ENCODE results near the gene BSND. TPM values are rescaled to one million over a fixed set of nuclear protein-coding genes. Genes with fewer than 3 reads are reported as not detected.

BSND gene
- total RNA-seq, 1 donor from 2014 or later: not detected

- no peak for DNase-seq (ENCODE audit: extremely low spot score, unreplicated experiment)
- Mint-ChIP-seq H3K9me3 (no peaks in the 10 kb centered on the region), H3K4me3 (no peak overlapping the region), H3K27me3 (peaks cover 4% of the 10 kb centered on the region), H3K36me3 (no peaks in the 10 kb centered on the region), H3K4me1 (ENCODE audit: unreplicated experiment) (no peaks in the 10 kb centered on the region), H3K27ac (no peak overlapping the region)
- no peak for TF ChIP-seq CTCF (conservative IDR thresholded peaks at IDR 0.05)
Measured at GRCh38 chr1:55005351-55006140, 6.8 kb downstream of the BSND start.

- no peak for TF ChIP-seq CTCF (conservative IDR thresholded peaks at IDR 0.05)
- no peaks in the 10 kb centered on the region for H3K9me3 Mint-ChIP-seq
- DNase-seq (ENCODE audit: extremely low spot score, unreplicated experiment): no peak
- no peaks in the 10 kb centered on the region for H3K36me3 Mint-ChIP-seq
- peaks cover 4% of the 10 kb centered on the region for H3K27me3 Mint-ChIP-seq
- no peak overlapping the region for H3K4me3 Mint-ChIP-seq
- H3K4me1 Mint-ChIP-seq (ENCODE audit: unreplicated experiment): no peaks in the 10 kb centered on the region
- no peak overlapping the region for H3K27ac Mint-ChIP-seq
Measured at GRCh38 chr1:55006931-55007330, 8.2 kb downstream of the BSND start.

GRCh38 chr1:55007625-55008024 lies 8.9 kb downstream of the BSND start:
- Mint-ChIP-seq H3K4me3 (no peak overlapping the region), H3K9me3 (no peaks in the 10 kb centered on the region), H3K27ac (no peak overlapping the region), H3K27me3 (peaks cover 9% of the 10 kb centered on the region), H3K4me1 (ENCODE audit: unreplicated experiment) (no peaks in the 10 kb centered on the region), H3K36me3 (no peaks in the 10 kb centered on the region)
- DNase-seq (ENCODE audit: extremely low spot score, unreplicated experiment): no peak
- no peak for TF ChIP-seq CTCF (conservative IDR thresholded peaks at IDR 0.05)

GRCh38 chr1:55010194-55010886 lies 11.6 kb downstream of the BSND start:
- no peaks in the 10 kb centered on the region for H3K4me1 Mint-ChIP-seq (ENCODE audit: unreplicated experiment)
- no peak for TF ChIP-seq CTCF (conservative IDR thresholded peaks at IDR 0.05)
- H3K36me3 Mint-ChIP-seq: no peaks in the 10 kb centered on the region
- H3K27me3 Mint-ChIP-seq: peaks cover 16% of the 10 kb centered on the region
- H3K27ac Mint-ChIP-seq: no peak overlapping the region
- no peak overlapping the region for H3K4me3 Mint-ChIP-seq
- no peak for DNase-seq (ENCODE audit: extremely low spot score, unreplicated experiment)
- H3K9me3 Mint-ChIP-seq: no peaks in the 10 kb centered on the region

- TF ChIP-seq CTCF (conservative IDR thresholded peaks at IDR 0.05): no peak
- no peak overlapping the region for H3K4me3 Mint-ChIP-seq
- H3K4me1 Mint-ChIP-seq (ENCODE audit: unreplicated experiment): no peaks in the 10 kb centered on the region
- DNase-seq (ENCODE audit: extremely low spot score, unreplicated experiment): no peak
- peaks cover 21% of the 10 kb centered on the region for H3K27me3 Mint-ChIP-seq
- H3K9me3 Mint-ChIP-seq: no peaks in the 10 kb centered on the region
- H3K36me3 Mint-ChIP-seq: no peaks in the 10 kb centered on the region
- no peak overlapping the region for H3K27ac Mint-ChIP-seq
Measured at GRCh38 chr1:55010887-55011217, 12.1 kb downstream of the BSND start.
